Activated CD4-positive, alpha-beta T cell treated with anti-CD3 and anti-CD28 coated beads for 4 hours (primary cell): ENCODE data around the gene TMEM253.

Experiments used
- DNase-seq, 2 donors: peaks; one replicate each; pipeline ENCODE4 v3.0.0-alpha.2; 2020

TMEM253 gene

GRCh38 chr14:21100931-21101330, at the start of gene TMEM253:
TSS of gene TMEM253 (plus strand) at chr14:21101066. CDS start at chr14:21101344, 278 bp downstream.
- no peak for DNase-seq

GRCh38 chr14:21053184-21054122, 47.4 kb upstream of the TMEM253 start:
- DNase-seq: no peak

- no peak for DNase-seq
Observed at GRCh38 chr14:21054123-21054767, 46.6 kb upstream of the TMEM253 start.

GRCh38 chr14:21054768-21055145, 46.1 kb upstream of the TMEM253 start:
- DNase-seq: no peak

GRCh38 chr14:21055432-21056117, 45.3 kb upstream of the TMEM253 start:
- no peak for DNase-seq

GRCh38 chr14:21056520-21057163, 44.2 kb upstream of the TMEM253 start:
- DNase-seq: no peak

GRCh38 chr14:21057803-21058675, 42.8 kb upstream of the TMEM253 start, which contains the start of gene RNASE8:
TSS of gene RNASE8 (plus strand) at chr14:21057822. CDS start at chr14:21057893, 71 bp downstream.
- DNase-seq: no peak

GRCh38 chr14:21058903-21059302, 42.0 kb upstream of the TMEM253 start:
- DNase-seq: no peak

GRCh38 chr14:21059842-21060613, 40.8 kb upstream of the TMEM253 start:
- DNase-seq: no peak

GRCh38 chr14:21060614-21061346, 40.1 kb upstream of the TMEM253 start:
- no peak for DNase-seq

GRCh38 chr14:21061347-21061668, 39.6 kb upstream of the TMEM253 start:
- no peak for DNase-seq

GRCh38 chr14:21063479-21063878, 37.4 kb upstream of the TMEM253 start:
- no peak for DNase-seq

GRCh38 chr14:21066882-21067502, 33.9 kb upstream of the TMEM253 start:
- DNase-seq: no peak

- peak; percentile 44 to 53 for DNase-seq
Observed at GRCh38 chr14:21068521-21069387, 32.1 kb upstream of the TMEM253 start.

- no peak for DNase-seq
Observed at GRCh38 chr14:21069388-21070082, 31.3 kb upstream of the TMEM253 start.

GRCh38 chr14:21070083-21070609, 30.7 kb upstream of the TMEM253 start, which contains the start of gene ARHGEF40:
TSS of gene ARHGEF40 (plus strand) at chr14:21070304. CDS start at chr14:21070397, 93 bp downstream.
- DNase-seq: no peak

- DNase-seq: no peak
Observed at GRCh38 chr14:21070610-21071224, 30.1 kb upstream of the TMEM253 start.
